DMS79 treated with DMSO at 0.1 percent for 48 hours (cell line): ENCODE results near the gene PGBD1.

Source experiments
- DNase-seq: peaks from one replicate; lab custom pipeline; 2025; lab: John Stamatoyannopoulos, UW

Gene PGBD1

GRCh38 chr6:28281288-28282064, at the start of gene PGBD1:
Gene PGBD1 (plus strand): TSS chr6:28281572. CDS start chr6:28283814, 2,242 bp downstream.
- DNase-seq = peak; percentile 75

DNA sequence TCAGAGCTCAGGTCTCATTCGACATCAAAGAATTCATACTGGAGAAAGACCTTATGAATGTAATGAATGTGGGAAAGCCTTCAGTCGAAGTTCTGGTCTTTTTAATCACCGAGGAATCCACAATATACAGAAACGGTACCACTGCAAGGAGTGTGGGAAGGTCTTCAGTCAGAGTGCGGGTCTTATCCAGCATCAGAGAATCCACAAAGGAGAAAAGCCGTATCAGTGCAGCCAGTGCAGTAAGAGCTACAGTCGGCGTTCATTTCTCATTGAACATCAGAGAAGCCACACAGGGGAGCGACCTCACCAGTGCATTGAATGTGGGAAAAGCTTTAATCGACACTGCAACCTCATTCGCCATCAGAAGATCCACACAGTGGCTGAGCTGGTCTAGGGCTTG, 48.6 kb upstream of the PGBD1 start:
- no peak for DNase-seq

DNA sequence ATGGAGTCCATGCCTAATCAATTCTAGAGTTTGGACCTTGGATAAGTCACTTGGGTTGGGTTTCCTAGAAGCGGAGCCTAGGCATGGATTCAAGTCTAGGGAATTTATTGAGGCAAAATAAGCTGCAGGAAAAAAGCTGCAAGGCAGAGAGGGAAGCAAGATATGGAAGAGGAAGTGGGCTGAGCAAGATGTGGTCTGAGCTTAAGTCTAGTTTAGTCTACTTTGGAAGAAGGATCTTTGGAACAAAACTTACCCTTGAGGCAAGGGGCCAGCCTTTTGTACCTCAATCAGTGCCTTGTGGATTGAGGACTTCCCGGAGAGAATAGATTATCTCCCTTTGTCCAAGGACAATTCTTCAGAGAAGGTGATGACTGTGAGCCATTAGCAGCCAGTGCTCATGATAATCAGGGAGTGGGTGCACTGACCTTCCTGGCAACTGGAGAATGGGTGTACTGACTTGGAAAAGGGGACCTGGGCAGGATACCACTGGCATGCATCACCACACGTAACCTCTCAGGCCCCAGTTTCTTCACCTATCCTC, 45.4 kb upstream of the PGBD1 start:
- DNase-seq = no peak

- DNase-seq = no peak
Measured at GRCh38 chr6:28239636-28240035, 41.7 kb upstream of the PGBD1 start.

DNA sequence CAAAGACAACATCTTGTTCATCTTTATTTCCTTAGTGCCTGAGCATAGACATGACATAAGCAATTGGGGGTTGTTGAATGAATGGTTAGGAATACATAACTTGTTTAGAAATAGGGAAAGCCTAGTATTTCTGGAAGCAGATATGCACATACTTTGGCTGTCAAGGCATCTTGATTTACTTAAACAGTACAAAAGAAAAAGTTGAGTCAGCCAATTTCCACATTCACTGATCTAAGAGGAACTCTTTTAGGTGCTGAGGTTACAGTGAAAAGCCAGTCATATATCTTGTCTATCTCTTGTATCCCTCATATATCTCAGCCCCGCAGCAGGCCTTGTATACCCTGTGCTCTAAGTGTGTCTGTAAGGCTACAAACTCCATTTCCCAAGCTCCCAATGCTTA, 40.9 kb upstream of the PGBD1 start:
- no peak for DNase-seq

- DNase-seq = no peak
Measured at GRCh38 chr6:28243946-28244345, 37.4 kb upstream of the PGBD1 start.

- DNase-seq = no peak
Measured at GRCh38 chr6:28245206-28245941, 36.0 kb upstream of the PGBD1 start.

DNA sequence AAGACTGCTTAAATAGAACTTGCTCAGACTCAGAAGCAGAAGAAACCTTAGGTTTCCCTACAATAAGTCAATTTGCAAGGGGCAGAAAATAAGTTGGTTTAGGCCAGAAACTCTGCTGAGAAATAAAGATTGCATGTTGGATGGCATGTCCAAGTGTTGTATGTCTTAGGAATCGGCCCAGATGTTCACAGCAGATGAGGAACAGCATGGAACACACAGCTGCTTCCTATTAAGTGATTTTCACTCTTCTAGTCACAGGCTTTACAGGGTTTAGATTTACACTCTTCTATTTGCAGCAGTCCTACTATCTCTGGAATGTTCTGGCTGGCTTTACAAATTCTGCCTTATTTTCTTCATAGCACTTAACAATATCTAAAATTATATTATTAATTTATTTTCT, 32.5 kb upstream of the PGBD1 start:
- DNase-seq = no peak

DNA sequence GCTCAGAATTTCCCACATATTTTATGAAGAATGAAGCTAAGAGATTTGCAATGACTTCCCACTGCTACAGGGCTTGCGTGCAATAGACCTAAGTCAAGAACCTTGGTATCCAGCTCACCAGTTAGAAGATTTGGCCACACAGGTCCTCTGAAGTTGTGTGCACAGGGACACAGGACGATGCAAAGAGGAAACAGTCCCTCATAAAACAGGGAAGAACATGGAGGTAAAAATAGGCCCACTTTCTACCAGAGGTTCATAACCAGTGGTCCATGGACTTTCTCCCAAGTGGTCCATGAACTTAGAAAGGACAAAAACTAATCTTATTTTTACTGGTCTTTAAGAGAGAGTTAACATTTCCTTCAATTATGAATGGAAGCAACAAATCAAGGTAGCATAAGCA, 30.6 kb upstream of the PGBD1 start:
- DNase-seq = no peak

GRCh38 chr6:28251661-28252008, 29.7 kb upstream of the PGBD1 start:
- DNase-seq = no peak

GRCh38 chr6:28252009-28252975, 29.1 kb upstream of the PGBD1 start, which contains the start of gene ZKSCAN4:
Gene ZKSCAN4 (minus strand): TSS chr6:28252269. CDS start chr6:28251980, 289 bp downstream.
- DNase-seq = peak; percentile 85

DNA sequence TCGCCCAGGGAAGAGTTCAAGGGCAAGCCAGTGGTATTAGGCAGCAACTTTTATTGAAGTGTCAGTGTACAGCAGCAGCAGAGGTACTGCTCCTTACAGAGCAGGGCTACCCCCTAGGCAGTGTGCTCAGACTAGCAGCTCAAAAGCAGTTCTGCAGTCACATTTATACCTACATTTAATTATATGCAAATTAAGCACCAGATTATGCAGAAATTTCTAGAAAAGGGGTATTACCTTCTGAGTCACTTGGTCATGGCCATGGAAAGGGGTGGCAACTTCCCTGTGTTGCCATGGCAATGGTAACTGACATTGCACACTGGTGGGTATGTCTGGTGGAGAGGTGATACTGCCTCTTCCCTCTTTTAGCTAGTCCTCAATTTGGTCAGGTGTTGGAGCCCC, 27.3 kb upstream of the PGBD1 start:
- no peak for DNase-seq

- DNase-seq = no peak
Measured at GRCh38 chr6:28257042-28257441, 24.3 kb upstream of the PGBD1 start.

DNA sequence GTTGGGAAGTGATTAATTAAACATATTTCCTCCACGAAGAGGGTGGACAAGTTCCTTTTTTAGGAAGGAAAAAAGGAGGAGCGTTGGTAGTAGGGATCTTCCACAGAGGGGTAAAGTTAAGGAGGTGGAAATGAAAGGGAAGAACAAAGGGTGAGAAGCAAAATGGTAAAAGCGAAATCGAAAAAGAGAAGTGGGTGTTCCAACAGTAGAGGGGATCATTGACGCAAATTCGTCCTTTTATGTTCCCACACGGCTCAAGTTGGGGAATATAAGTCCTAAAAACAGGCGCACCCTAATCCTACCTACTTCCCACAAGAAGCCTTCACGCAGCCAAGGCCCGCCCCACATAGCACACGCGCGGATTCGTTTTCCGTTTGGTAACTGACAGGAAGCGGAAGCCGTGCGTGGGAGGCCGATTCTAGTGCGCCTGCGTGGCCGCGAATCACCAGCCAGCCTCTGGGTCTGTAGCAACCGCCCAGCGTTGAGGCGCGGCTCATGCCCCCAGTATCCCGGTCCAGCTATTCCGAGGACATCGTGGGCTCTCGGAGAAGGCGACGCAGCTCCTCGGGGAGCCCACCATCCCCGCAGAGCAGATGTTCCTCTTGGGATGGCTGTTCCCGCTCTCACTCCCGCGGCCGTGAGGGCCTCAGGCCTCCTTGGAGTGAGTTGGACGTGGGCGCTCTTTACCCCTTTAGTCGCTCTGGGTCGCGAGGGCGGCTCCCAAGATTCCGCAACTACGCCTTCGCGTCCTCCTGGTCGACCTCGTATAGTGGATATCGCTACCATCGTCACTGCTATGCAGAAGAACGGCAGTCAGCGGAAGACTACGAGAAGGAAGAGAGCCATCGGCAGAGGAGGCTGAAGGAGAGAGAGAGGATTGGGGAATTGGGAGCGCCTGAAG, 22.2 kb upstream of the PGBD1 start, which contains the start of gene NKAPL:
NKAPL (plus strand) TSS at position 421 of the 901 bp plus-strand sequence; CDS start at position 496, 75 bp downstream.
- DNase-seq = no peak

DNA sequence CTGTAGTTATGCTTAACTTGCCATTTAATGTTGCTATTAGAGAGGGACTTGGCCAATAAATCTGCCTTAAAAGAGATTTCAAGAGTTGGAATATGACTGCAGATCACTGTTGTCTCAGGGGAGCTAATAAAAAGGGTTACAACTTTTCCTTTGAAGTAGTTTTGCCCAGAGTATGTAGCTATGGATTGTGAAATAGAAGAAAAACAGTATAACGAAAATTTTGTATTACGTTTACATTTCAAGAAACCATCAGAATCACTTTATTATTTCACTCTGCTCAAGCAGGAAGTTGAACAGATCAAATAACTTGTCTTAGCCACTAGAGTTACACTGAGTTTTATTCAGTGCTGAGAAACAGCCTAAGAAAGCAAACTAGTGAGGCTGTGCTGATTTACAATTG, 17.4 kb upstream of the PGBD1 start:
- no peak for DNase-seq

- DNase-seq = no peak
Measured at GRCh38 chr6:28264834-28265401, 16.5 kb upstream of the PGBD1 start.

DNA sequence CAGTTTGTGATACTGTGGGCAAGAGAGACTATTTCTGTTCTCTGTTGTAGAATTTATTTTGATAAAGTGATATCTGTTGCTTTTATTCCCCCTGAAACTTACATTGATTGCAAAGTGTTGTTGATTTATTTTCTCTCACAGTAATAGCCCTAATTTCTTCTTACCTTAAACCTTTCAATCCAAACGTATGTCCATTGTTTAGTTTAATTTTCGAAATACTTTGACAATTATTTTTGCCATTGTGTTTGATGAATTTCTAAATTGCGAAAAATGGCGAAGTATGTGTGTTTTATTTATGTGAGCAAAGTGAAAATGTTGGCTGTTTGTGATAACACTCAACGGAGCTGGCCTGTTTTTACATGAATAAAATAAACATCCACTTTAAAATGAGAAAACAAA, 14.8 kb upstream of the PGBD1 start:
- no peak for DNase-seq

DNA sequence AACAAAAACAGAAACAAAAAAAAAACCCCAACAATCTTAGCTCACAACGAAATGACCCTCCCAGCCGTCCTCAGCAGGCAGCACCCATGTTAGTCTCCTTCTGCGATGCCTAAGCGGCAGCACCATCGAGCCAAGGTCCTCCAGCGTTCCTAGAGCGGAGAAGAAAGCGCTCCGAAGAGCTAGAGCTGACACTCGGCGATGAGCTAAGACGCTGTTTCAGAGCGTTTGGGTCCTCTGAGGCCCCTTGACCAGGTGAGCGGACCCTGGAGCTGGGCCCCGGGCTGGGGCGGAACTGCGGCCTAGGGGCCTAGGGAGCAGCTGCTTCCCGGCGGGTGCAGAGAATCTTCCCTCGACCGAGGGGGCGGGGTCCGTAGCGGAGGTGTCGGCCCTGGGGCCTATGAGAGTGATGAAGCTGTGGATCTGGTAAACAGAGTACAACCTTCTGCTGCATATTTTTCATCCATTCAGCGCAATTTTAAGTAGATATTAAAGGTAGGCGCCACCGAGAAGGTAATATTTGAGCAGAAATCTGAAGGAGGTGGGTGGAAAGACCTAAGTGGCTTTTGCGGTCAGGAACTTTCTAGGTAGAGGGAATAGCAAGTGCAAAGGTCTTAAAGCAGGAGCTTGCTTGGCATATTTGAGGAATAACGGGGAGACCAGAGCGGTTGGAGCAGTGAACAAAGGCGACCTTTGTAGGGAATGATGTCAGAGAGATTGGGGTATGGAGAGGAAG, 14.2 kb upstream of the PGBD1 start, which contains the start of gene ZSCAN26:
ZSCAN26 (plus strand) TSS at position 182 of the 733 bp plus-strand sequence. CDS start 4,777 bp downstream, outside the sequence.
- DNase-seq = peak; percentile 93

DNA sequence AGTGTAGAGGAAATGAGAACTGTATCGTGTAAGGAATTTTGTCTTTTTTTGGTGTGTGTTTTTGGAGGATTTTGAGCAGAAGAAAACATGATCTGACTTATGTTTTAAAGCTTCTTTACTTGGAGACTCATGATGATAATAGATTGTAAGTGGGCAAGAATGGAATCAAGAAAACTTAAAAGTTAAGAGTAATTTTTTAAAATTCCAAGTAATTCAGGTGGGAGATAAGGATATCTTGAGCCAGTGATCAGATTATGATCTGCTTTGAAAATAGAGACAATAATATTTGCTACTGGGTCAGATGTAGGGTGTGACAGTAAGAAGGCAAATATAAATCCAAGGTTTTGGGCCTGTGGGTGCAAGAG, 13.7 kb upstream of the PGBD1 start:
- no peak for DNase-seq

DNA sequence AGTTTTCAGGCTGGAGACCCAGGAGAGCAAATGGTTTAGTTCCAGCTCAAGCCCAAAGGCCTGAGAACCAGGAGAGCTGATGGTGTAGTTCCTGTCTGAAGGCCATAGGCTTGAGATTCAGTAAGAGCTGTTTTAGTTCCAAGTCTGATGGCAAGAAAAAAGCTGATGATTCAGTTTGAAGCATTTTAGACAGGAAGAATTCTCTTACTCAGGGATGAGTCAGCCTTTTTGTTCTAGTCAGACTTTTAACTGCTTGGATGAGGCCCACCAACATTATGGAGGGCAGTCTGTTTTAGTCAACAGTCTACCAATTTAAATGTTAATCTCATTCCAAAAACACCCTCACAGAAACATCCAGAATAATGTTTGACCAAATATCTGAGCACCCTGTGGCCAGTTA, 11.9 kb upstream of the PGBD1 start:
- DNase-seq = no peak
